Jurkat, Clone E6-1 (cell line): ENCODE results near the gene TGFB3.
"Not testable (repeated sequence)": the region's sequence is repeated elsewhere in the genome, so short reads cannot be mapped to it uniquely, and the experiment has no call there.

Source experiments
- DNase-seq: peaks from one replicate; pipeline ENCODE4 v3.0.0-alpha.2; 2011; ENCODE audit warnings: low read depth, low spot score
- H3K4me3 ChIP-seq: 2 replicates; pipeline ENCODE4 v1.5.1; 2011; ENCODE audit warnings: mild to moderate bottlenecking, low read length, control low read depth, moderate library complexity

TGFB3 gene

DNA sequence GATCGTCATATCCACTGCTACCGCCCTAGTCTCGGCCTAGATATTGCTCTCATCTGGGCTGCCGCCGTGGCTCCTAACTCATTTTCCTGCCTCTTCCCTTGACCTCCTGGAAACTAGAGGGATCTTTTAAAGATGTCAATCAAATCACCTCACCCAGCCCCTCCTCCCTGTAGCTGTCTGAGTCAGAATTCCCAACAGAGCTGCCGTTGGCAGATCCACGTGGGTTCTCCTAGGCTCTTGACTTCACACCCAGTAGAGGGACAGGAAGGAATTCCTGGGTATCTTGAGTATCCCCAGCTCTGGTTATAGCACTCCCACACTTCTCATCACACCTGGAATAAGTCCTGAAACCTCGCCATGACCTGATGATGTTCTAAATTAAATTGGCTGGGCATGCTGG is 11.9 kb downstream of the TGFB3 start:
- no peak overlapping the region for H3K4me3 ChIP-seq
- DNase-seq = no peak

DNA sequence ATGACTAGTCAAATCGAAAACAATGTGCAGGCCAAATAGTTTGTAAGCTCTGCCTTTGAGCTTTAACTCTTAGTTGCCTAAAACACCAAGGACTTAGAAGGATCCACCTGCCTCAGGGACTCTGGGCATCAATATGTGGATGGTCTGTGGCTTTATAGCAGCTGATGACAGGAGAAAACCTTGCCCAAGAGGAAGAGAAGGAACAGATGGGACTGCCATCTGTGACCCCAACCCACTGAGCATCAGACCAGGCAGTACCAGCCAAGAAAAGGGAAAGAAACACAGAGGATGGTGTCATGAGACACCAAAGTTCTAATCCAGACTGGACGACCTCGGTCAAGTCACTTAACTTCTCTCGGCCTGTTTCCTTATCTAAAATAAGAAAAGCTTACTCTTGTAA is 12.7 kb downstream of the TGFB3 start:
- no peak overlapping the region for H3K4me3 ChIP-seq
- no peak for DNase-seq

DNA sequence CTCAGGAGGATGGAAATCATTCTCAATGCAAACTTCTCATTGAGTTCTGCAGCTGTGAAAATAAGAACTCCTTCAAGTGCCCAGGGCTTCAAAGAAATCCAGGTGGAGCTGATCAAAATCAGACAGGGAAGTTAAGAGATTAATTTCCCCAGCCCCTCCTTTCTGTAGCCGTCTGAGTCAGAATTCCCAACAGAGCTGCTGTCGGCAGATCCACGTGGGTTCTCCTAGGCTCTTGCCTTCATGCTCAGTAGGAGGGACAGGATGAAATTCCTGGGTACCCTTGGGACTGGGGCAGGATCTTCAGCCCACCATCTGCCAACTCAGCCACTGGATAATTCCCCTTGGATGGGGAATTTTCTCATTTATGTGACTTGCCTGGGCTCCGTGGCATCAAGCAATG is 13.3 kb downstream of the TGFB3 start:
- no peak for DNase-seq
- no peak overlapping the region for H3K4me3 ChIP-seq

DNA sequence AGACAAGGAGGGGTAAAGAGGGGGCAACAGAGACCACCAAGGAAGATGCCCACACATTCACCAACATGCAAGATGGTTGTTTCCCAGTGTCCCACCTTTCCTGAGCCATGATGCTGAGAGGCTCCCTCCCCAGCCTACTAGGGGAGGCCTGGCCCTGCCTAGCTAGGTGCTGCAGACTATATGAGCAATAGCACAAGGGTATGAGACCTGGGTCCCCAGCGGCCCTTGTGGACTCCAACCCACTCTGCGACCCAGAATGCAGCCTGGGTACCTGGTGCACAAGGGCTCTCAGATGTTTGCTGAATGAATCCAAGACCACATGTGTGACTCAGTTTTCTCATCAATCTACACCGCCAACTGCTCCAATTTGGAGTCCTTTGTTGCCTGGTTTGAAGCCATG is 13.9 kb downstream of the TGFB3 start:
- H3K4me3 ChIP-seq = no peak overlapping the region
- no peak for DNase-seq

DNA sequence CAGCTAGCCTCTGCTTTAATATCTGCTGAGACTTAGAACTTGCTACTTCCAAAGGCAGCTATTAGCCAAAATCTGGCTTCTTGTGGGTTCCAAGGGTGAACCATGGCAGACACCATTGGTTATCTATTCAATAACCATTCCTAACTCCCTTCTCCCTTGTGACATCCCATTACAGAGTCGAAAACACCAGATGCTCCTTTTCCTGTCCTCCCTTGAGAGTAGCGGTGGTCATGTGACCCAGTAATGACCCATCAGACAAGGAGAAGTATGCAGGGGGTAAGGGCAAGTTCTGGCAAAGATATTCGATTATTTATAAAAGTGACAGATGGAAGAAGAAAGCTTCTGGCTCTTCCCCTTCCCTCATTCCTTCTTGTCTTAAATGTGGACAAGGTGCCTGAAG is 20.1 kb downstream of the TGFB3 start:
- DNase-seq = no peak
- H3K4me3 ChIP-seq = no peak overlapping the region

DNA sequence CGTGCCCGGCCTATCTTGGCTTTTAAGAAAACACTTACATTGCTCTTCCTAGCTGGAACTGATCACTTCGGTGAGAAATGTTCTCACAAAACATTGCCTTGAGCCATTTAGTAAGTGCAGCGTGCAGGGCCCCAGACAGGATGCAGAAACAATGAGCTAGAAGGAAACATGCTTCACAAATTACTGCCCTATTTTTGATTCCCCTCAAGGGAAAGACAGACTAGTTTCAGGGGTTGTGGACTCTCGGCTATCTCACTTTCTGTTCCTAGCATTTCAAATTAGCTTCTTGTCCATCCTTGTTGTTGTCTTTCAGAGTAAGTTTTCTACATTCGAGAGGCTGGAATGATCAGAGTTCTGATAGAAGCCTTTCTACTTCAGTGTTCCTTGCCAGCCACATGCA is 21.6 kb downstream of the TGFB3 start:
- no peak for DNase-seq
- H3K4me3 ChIP-seq = no peak overlapping the region

DNA sequence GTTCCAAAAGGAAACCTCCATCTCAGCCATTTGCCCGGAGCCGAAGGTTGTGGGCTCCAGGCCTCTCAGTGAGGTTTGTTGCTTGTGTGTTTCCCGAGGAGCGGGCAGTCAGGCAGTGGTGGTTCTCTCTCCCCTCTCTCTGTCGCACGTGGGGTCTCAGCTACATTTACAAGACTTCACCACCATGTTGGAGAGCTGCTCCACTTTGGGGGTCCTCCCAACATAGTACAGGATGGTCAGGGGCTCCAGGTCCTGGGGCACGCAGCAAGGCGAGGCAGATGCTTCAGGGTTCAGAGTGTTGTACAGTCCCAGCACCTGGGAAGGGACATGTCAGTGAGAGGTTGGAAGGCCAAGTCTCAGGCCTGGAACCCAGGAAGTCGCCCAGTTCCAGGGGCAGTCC is 22.8 kb downstream of the TGFB3 start:
- no peak overlapping the region for H3K4me3 ChIP-seq

DNA sequence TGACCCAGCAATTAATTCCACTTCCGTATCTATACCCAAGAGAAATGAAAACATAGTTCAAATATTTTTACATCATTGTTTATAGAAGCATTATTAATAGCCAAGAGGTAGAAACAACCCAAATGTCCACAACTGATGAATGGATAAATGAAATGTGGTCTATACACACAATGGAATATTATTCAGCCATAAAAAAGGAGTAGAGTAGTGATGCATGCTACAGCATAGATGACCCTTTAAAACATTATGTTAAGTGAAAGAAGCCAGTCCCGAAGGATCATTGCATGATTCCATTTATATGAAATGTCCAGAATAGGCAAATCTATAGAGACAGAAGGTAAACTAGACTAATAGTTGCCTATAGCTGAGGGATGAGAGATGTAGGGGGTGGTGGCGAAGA is 29.3 kb downstream of the TGFB3 start:
- DNase-seq = no peak
- H3K4me3 ChIP-seq = no peak overlapping the region

More for the DNA sequence above, 22.8 kb downstream of the TGFB3 start:
- no peak for DNase-seq

DNA sequence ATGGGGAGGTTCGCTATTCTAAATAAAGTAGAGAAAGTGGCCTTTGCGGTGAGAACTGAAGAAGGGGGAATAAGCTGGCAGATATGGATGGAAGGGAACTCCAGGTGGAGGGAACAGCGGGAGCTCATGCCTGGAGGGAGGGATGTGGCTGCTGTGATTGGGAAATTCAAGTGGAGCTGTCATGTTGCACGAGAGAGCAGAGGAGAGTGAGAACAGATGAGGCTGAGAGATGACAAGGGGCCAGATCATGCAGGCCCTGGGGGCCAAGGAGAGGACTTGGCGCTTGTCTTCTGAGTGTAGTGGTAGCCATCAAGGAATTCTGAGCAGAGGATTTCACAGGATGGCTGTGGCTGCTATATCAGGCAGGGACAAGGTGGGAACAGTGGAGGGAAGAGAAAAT is 35.0 kb downstream of the TGFB3 start:
- H3K4me3 ChIP-seq = no peak overlapping the region
- no peak for DNase-seq

DNA sequence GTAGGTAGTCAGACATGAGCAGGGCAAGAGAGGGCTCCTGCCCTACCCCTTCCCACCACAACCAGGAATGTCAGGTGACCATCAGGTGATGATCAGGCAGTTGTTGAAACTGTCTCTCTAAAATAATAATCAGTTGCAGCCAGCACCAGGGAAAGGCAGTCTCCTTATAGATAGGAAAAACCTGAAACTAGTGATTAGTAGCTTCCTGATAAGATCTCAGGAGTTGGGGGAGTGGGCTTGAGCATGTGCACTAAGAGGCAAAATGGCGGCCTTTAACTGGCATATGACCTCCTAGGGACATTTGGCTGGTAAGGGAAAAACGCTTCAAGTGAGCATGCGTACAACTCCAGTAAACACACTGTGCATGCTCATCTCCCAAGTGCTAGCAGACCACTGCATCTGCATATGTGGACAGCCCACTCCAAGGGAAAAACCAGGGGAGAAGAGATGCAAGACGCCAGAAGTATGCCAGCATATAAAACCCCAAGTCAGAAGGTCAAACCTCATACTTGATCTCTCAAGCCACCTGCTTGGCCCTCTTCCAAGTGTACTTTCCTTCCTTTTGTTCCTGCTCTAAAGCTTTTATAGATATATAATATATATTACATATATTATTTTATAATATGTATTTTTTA is 37.1 kb downstream of the TGFB3 start:
- H3K4me3 ChIP-seq = no peak overlapping the region
- DNase-seq = no peak

DNA sequence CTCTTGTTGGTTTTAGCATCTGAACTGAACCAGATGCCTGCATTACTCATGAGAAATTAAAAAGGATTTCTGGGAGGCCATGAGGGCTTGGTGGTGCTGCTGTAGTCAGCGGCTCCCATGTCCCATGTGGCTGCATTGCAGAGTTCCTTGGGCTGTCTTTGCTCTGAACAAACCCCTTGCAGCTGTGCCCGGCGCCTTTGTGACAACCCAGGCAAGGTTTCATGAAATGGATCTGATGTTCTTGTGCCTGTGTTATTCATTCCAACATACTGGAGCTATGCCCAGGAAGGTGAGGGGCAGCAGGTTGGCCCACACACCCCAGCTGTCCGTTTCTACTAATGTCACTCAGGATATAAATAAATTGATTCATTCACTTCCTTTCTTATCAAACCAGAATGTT is 40.8 kb downstream of the TGFB3 start:
- DNase-seq = no peak
- no peak overlapping the region for H3K4me3 ChIP-seq

DNA sequence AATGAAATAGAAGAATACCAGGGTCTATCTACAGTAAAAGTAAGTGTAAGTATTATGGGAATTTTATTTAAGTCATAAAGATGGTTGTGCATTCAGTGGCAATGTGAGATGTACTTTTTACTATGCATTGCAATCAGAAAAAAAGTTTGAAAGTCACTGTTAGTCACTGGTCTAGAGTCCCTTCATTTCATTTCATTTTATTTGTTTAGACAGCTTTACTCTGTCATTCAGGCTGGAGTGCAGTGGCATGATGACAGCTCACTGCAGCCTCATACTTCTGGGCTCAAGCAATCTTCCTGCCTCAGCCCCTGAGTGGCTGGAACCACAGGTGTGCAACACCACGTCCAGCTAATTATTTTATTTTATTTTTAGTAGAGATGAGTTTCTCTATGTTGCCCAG is 42.6 kb downstream of the TGFB3 start:
- no peak for DNase-seq

DNA sequence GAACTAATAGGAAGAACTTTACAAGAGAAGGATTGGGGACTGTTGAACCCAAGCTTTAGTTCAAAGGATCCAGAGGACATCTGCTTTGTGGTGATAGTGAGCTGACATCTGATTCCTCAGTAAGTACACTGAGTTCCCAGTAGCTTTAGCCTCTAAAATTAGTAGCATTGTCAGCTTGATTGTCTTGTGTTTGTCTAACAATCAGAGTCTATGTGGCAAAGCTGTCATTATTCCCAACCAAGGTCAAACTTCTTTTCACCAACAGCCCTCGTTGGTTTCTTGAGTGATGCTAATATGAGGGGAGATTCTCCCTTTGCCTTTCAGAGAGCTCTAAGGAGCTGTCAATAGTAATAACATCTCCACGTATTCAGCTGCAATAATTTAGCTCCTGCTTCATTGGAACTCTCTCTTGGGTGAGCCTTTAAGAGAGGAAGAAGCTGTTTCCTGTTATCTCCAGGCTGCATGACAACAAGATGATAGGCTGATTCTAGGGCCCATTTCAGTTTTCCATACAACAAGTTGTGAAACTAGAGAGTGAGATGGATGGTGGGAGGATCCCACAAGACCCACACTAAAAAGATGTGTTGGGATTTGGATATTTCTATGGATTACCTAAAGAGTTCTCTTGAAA is 46.7 kb downstream of the TGFB3 start:
- no peak overlapping the region for H3K4me3 ChIP-seq
- no peak for DNase-seq

More for the DNA sequence above, 42.6 kb downstream of the TGFB3 start:
- H3K4me3 ChIP-seq = no peak overlapping the region

DNA sequence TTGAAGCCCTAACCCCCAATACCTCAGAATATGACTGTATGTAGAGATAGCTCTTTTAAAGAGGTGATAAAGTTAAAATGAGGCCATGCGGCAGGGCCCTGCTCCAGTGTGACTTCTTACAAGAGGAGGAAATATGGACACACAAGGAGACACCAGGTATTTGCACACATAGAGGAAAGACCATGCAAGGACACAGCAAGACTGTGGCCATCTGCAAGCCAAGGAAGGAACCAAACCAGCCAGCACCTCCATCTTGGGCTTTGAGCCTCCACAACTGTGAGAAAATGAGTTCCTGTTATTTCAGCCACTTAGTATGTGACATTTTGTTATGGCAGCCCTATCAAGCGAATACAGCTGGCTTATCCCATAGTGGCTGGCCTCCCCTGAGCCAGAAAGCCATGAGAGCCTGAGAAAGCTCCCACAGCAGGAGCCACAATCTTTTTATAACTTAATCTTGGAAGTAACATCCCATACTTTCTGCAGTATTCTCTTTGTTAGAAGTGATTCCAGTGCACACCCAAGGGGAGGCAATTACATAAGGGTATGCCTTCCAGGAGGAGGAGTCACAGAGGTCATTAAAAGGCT is 48.0 kb downstream of the TGFB3 start:
- H3K4me3 ChIP-seq = no peak overlapping the region
- no peak for DNase-seq

DNA sequence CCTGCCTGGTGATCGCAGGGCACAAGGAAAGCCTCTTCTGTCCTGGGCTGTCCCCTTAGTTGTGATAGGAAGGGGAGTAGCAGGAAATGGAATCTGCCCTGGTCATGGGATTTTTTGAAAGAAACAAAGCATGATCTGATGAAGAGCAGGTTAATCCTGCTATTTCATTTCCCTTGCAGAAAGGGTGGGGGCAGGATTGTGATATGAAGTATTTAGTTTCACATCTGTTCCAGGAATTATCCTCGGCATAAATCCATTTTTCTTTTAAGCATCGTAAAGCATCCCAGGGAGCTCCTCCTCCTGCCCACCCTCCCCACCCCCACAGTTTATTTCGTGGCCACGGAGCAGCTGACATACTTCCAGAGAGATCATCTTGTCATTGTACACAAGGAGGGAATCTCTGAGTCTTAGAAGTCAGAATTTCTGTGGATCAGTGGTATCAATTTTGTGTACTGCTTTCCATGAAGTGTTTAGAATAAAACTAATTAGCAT is 53.1 kb downstream of the TGFB3 start:
- no peak for DNase-seq
- no peak overlapping the region for H3K4me3 ChIP-seq

DNA sequence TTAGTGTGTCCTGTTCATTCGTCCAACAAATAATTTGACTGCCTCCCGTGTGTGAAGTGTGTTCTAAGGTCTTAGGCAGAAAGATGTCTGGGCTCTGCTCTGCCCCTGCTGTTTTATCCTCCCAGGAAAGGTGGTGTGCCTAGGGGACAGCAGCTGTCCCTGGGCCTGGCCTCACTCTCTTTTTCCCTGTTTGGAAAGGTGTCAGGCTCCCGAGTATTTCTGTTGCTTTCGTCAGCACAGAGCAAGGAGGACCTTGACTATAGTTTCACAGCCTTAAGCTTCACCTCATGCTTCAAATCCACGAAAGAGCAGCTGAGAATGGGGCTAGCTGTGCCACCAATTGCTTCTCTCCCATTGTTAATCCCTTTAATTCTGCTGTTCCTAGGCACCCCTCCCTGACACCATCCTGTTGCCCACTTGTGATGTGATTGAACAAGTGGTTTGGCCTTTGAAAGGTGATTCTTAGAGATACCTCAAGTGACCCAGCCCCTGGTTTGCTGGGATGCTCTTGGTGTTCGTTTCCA is 54.2 kb downstream of the TGFB3 start:
- no peak overlapping the region for H3K4me3 ChIP-seq
- no peak for DNase-seq

DNA sequence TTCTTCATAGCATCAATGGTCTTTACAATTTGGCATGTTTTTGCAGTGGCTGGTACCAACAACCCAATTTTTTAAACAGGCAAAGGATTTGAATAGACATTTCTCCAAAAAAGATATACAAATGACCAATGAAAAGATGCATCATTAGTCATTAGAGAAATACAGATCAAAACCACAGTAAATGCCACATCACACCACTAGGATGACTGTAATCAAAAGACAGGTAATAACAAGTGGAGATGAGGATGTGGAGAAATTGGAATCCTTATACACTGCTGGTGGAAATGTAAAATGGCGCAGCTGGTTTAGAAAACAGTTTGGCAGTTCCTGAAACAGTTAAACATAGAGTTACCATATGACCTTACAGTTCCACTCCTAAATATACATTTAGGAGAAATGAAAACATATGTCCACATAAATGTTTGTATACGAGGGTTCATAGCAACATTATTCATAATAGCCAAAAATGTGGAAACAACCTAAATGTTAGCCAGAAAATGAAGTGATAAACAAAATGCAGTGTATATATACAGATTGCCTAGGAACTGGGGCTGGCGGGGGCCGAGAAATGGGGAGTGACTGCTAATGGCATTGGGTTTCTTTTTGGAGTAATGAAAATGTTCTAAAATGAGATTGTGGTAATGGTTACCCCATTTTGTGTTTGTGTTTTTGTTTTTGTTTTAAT is 55.2 kb downstream of the TGFB3 start:
- DNase-seq = no peak
- no peak overlapping the region for H3K4me3 ChIP-seq

DNA sequence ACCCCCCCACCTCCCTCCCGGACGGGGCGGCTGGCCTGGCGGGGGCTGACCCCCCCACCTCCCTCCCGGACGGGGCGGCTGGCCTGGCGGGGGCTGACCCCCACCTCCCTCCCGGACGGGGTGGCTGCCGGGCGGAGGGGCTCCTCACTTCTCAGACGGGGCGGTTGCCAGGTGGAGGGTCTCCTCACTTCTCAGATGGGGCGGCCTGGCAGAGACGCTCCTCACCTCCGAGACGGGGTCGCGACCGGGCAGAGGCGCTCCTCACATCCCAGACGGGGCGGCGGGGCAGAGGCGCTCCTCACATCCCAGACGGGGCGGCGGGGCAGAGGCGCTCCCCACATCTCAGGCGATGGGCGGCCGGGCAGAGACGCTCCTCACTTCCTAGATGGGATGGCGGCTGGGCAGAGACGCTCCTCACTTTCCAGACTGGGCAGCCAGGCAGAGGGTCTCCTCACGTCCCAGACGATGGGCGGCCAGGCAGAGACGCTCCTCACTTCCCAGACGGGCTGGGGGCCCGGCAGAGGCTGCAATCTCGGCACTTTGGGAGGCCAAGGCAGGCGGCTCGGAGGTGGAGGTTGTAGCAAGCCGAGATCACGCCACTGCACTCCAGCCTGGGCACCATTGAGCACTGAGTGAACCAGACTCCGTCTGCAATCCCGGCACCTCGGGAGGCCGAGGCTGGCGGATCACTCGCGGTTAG is 56.5 kb downstream of the TGFB3 start:
- H3K4me3 ChIP-seq, DNase-seq: not testable (repeated sequence)

DNA sequence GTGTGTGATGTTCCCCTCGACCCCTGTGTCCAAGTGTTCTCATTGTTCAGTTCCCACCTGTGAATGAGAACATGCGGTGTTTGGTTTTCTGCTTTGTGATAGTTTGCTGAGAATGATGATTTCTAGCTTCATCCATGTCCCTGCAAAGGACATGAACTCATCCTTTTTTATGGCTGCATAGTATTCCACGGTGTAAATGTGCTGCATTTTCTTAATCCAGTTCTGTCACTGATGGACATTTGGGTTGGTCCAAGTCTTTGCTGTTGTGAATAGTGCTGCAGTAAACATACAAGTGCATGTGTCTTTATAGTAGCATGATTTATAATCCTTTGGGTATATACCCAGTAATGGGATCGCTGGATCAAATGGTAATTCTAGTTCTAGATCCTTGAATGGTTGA is 61.4 kb downstream of the TGFB3 start:
- DNase-seq, H3K4me3 ChIP-seq: not testable (repeated sequence)
